Hepatocyte (in vitro differentiated cells): ENCODE data around the gene TMEM138.

Experiments
- EZH2 ChIP-seq: fragments of 200-600 bp; sonication (generic); IDR thresholded peaks from 2 replicates; pipeline ENCODE4 v1.6.1; 2016; ENCODE audit warnings: antibody characterized with exemption, mild to moderate bottlenecking, borderline replicate concordance
- EZH2phosphoT487 ChIP-seq: fragments of 200-600 bp; sonication (generic); IDR thresholded peaks from one replicate; pipeline ENCODE4 v1.6.1; 2018; ENCODE audit warnings: antibody characterized with exemption, mild to moderate bottlenecking, low read depth, moderate library complexity; ENCODE audit not compliant: unreplicated experiment, severe bottlenecking
- TF ChIP-seq, protein P1 (sequence below): fragments of 200-600 bp; sonication (generic); IDR thresholded peaks from 2 replicates; pipeline ENCODE4 v1.5.1; 2016; ENCODE audit warnings: antibody characterized with exemption, mild to moderate bottlenecking; ENCODE audit not compliant: poor library complexity

DNA sequence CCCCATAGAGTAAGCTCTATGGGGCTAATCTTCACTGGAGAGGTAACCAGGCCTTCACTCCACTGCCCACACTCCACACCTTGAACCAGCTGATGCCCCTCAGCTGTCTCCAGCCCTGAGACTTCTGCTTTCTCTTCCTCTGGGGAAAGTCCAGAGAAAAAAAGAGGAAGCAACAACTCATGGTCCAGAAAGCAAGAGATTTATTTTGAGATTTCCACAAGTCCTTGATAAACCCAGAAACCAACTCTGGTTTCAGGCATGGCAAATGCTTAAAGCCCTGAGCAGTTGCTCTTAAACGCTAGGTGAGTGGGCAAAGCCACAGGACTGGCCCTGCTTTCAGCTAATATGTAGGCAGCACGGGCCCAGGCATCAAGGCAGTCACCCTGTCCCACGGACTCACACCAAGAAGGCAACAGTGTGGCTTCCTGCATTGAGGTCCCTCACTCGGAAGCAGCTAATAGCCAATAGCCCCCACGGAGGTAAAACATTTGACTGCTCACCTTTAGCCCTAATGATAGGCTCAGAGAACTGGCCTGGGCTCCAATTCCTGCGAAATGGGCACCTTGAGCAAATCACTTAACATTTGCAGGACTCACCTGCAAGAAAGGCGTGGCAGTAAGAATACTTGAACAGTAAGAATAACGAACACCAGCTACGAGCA, 4.8 kb upstream of the TMEM138 start:
- TF ChIP-seq, protein P1, sequence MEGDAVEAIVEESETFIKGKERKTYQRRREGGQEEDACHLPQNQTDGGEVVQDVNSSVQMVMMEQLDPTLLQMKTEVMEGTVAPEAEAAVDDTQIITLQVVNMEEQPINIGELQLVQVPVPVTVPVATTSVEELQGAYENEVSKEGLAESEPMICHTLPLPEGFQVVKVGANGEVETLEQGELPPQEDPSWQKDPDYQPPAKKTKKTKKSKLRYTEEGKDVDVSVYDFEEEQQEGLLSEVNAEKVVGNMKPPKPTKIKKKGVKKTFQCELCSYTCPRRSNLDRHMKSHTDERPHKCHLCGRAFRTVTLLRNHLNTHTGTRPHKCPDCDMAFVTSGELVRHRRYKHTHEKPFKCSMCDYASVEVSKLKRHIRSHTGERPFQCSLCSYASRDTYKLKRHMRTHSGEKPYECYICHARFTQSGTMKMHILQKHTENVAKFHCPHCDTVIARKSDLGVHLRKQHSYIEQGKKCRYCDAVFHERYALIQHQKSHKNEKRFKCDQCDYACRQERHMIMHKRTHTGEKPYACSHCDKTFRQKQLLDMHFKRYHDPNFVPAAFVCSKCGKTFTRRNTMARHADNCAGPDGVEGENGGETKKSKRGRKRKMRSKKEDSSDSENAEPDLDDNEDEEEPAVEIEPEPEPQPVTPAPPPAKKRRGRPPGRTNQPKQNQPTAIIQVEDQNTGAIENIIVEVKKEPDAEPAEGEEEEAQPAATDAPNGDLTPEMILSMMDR = no peak
- TF ChIP-seq EZH2phosphoT487 (no peak), EZH2 (no peak)
